HG02970 (cell line): Measurements from ENCODE around the gene NPBWR2.
"Not testable (repeated sequence)": the region's sequence is repeated elsewhere in the genome, so short reads cannot be mapped to it uniquely, and the experiment has no call there.

Source experiments
- ATAC-seq: cut with Tn5 transposase; IDR thresholded peaks from one replicate; pipeline ENCODE4 v1.9.1; 2021; ENCODE audit warnings: mild to moderate bottlenecking, moderate library complexity, moderate number of reproducible peaks; ENCODE audit not compliant: unreplicated experiment, low FRiP score

Gene NPBWR2

GRCh38 chr20:64144144-64144912, 37.0 kb upstream of the NPBWR2 start:
- no peak for ATAC-seq

GRCh38 chr20:64143018-64143801, 35.8 kb upstream of the NPBWR2 start:
- ATAC-seq: no peak

- ATAC-seq: no peak
These were observed 35.2 kb upstream of the NPBWR2 start for GRCh38 chr20:64142590-64142989.

- no peak for ATAC-seq
These were observed 33.6 kb upstream of the NPBWR2 start for GRCh38 chr20:64140956-64141355.

- no peak for ATAC-seq
These were observed 32.9 kb upstream of the NPBWR2 start for GRCh38 chr20:64140061-64140931.

- ATAC-seq: no peak
These were observed 32.1 kb upstream of the NPBWR2 start for GRCh38 chr20:64139199-64140060.

- no peak for ATAC-seq
These were observed 31.0 kb upstream of the NPBWR2 start for GRCh38 chr20:64138276-64138815.

GRCh38 chr20:64137598-64138031, 30.2 kb upstream of the NPBWR2 start:
- ATAC-seq: no peak

- ATAC-seq: no peak
These were observed 28.8 kb upstream of the NPBWR2 start for GRCh38 chr20:64136004-64136710.

- ATAC-seq: not testable (repeated sequence)
These were observed 27.4 kb upstream of the NPBWR2 start for GRCh38 chr20:64134744-64135143.

- no peak for ATAC-seq
These were observed 26.6 kb upstream of the NPBWR2 start for GRCh38 chr20:64133951-64134407.

- no peak for ATAC-seq
These were observed 24.0 kb upstream of the NPBWR2 start for GRCh38 chr20:64131406-64131805.

- ATAC-seq: no peak
These were observed 23.5 kb upstream of the NPBWR2 start for GRCh38 chr20:64130876-64131275.

GRCh38 chr20:64130271-64130670, 22.9 kb upstream of the NPBWR2 start:
- ATAC-seq: no peak

GRCh38 chr20:64129146-64129782, 21.9 kb upstream of the NPBWR2 start:
- no peak for ATAC-seq

- not testable (repeated sequence) for ATAC-seq
These were observed 16.2 kb upstream of the NPBWR2 start for GRCh38 chr20:64123517-64123916.

GRCh38 chr20:64122927-64123326, 15.6 kb upstream of the NPBWR2 start:
- ATAC-seq: not testable (repeated sequence)

- no peak for ATAC-seq
These were observed 14.2 kb upstream of the NPBWR2 start for GRCh38 chr20:64121586-64121985.
